GM10248 (cell line): ENCODE measurements around the gene WDR88.

Experiments used
- CTCF ChIA-PET: fragments of 300-600 bp; sonication (Branson Sonifier 250); formaldehyde crosslinking; extraction: SDS; loops from one replicate; lab custom pipeline; 2021; ENCODE audit warnings: antibody characterized with exemption; lab: Yijun Ruan, JAX
- POLR2A ChIA-PET: fragments of 350-650 bp; sonication (Branson Sonifier 250); formaldehyde crosslinking; extraction: SDS; loops from one replicate; lab custom pipeline; 2020; ENCODE audit warnings: antibody characterized with exemption; lab: Yijun Ruan, JAX
- DNase-seq: peaks from one replicate; pipeline ENCODE4 v3.0.0; 2012; ENCODE audit errors: extremely low spot score
- TF ChIP-seq, protein P1 (sequence below): IDR thresholded peaks from 2 replicates; pipeline ENCODE4 v1.5.1; 2012; ENCODE audit warnings: mild to moderate bottlenecking, low read depth; ENCODE audit errors: extremely low read depth, missing control alignments, control extremely low read depth

The WDR88 gene

DNA sequence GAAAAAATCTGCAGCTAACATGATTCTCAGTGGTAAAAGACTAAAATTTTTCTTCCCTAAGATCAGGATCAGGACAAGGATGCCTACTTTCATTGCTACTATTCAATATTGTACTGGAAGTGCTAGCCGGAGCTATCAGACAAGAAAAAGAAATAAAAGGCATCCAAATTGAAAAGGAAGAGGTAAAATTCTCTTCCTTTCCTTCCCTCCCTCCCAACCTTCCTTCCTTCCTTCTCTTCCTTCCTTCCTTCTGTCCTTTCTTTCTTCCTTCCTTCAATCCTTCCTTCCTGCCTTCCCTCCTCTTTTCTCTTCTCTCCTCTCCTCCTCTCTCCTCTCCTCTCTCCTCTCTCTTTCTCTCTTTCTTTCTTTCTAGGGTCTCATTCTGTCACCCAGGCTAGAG lies 35.5 kb downstream of the WDR88 start:
- DNase-seq = no peak
- TF ChIP-seq, protein P1, sequence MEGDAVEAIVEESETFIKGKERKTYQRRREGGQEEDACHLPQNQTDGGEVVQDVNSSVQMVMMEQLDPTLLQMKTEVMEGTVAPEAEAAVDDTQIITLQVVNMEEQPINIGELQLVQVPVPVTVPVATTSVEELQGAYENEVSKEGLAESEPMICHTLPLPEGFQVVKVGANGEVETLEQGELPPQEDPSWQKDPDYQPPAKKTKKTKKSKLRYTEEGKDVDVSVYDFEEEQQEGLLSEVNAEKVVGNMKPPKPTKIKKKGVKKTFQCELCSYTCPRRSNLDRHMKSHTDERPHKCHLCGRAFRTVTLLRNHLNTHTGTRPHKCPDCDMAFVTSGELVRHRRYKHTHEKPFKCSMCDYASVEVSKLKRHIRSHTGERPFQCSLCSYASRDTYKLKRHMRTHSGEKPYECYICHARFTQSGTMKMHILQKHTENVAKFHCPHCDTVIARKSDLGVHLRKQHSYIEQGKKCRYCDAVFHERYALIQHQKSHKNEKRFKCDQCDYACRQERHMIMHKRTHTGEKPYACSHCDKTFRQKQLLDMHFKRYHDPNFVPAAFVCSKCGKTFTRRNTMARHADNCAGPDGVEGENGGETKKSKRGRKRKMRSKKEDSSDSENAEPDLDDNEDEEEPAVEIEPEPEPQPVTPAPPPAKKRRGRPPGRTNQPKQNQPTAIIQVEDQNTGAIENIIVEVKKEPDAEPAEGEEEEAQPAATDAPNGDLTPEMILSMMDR = no peak
- CTCF ChIA-PET = interaction anchor here (2.4 kb wide), 1 partner anchor 9 kb away, joined by 11 read pairs; no protein-coding TSS in a partner anchor
- POLR2A ChIA-PET = no interaction called here

DNA sequence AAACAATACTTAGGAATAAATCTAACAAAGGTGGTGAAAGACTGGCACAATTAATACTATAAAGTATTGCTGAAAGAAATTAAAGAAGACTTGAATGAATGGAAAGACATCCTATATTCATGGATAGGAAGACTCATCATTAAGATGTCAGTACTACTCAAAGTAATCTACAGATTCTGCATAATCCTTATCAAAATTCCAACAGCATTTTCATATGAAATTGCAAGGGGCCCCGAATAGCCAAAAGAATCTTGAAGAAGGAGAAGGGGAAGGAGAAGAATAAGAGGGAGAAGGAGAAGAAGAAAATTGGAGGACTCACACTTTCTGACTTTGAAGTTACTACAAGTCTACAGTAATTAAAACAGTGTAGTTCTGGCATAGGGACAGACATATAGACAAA lies 36.6 kb downstream of the WDR88 start:
- POLR2A ChIA-PET = no interaction called here
- CTCF ChIA-PET = interaction anchor here (6.6 kb wide), 1 partner anchor 15 kb away, joined by 33 read pairs; no protein-coding TSS in a partner anchor
- DNase-seq = no peak
- TF ChIP-seq, protein P1 = no peak

DNA sequence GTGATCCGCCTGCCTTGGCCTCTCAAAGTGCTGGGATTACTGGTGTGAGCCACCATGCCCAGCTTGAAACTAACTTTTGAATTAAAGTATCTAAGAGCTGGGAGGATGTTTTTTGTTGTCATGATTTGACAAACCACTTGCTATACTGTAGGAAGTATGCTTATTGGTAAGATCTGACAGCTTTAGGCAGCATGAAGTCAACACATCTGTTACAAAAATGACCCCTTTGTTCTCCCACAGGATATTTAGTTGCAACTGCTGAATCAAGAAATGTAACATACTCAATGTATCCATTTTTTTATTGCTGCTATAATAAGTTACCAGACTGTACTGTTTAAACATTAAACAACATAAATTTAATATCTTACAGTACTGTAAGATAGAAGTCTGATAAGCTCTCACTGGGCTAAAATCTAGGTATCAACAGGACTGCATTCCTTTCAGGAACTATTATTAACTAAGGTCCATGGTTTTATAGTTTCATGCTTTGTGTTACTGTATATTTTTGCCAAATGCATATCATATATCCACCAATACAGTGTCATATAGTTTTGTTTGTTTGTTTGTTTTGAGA lies 39.4 kb downstream of the WDR88 start:
- no peak for DNase-seq
- ChIA-PET POLR2A (no interaction called here), CTCF (interaction anchor here (1.3 to 6.6 kb wide), 5 partner anchors 11 to 36 kb away, joined by 3 to 33 read pairs (median 6); no protein-coding TSS in a partner anchor)
- TF ChIP-seq, protein P1 = no peak

DNA sequence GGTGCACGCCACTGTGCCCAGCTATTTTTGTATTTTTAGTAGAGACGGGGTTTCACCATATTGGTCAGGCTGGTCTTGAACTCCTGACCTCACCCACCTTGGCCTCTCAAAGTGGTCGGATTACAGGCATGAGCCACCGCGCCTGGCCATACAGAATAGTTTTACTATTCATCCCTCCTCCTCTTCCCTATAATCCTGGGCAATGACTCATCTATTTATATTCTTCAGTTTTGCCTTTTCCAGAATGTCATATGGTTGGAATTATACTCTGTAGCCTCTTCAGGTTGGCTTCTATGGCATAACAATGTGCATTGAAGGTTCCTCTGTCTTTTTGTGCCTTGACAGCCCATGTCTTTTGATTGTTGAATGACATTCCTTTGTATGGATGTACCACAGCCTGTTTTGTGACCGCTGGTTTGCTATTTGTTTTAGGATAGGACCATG lies 40.0 kb downstream of the WDR88 start:
- CTCF ChIA-PET = interaction anchor here (1.7 to 6.6 kb wide), 2 partner anchors 12 to 45 kb away, joined by 3 to 33 read pairs; no protein-coding TSS in a partner anchor
- POLR2A ChIA-PET = no interaction called here
- TF ChIP-seq, protein P1 = no peak
- DNase-seq = no peak

DNA sequence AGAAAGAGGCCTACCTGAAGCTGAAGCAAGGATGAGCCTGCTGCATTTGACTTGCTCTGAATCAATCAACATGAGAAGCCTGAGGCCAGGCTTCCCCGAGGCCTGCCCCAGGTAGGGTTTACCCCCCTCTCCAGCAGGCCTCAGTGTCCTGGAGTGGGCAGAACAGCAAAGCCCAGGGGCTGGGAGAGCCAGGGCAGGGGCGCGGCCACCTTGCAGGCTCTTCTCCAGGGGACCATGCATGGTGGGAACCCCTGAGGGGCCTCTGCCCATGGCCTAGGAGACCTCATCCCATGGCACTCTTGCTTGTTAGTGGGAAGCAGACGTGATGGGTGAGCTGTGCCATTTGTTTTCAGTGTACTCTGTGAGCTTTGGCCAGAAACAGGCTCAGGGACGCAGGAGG lies 42.3 kb downstream of the WDR88 start:
- TF ChIP-seq, protein P1 = no peak
- ChIA-PET POLR2A (no interaction called here), CTCF (interaction anchor here (1.0 to 6.6 kb wide), 4 partner anchors 10 to 30 kb away, joined by 3 to 33 read pairs (median 4); no protein-coding TSS in a partner anchor)
- no peak for DNase-seq

DNA sequence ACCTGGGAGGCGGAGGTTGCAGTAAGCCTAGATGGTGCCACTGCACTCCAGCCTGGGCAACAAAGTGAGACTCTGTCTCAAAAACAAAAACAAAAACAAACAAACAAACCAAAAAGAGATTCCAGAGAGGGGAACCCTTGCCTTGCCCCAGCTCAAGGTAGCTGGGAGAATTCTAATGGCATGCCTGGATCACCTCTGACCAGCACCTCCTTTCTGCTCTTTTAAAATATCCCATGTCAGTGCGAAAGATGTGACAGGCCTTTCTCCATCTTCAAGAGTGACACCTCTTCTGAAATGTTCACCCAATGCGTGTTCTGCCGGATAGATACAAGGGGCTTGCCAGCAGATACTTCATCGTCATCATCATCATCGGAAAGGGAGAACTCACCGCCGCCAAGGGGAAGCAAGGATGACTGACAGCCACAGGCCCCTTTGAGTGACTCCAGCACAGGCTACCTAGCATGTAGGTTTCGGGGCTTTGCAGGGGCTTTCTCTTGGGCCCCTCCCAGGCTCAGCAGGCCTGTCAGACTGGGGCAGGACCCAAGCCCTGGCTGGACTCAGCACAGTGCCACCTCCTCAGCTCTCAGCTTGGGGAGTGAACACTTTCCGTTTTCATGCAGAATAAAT lies 43.4 kb downstream of the WDR88 start:
- TF ChIP-seq, protein P1 = no peak
- no peak for DNase-seq
- CTCF ChIA-PET = interaction anchor here (0.6 to 4.0 kb wide), 7 partner anchors 9 to 614 kb away, joined by 3 to 23 read pairs (median 9); no protein-coding TSS in a partner anchor
- POLR2A ChIA-PET = no interaction called here
